ENCODE data around the gene DBNL. TPM values are rescaled to one million over a fixed set of nuclear protein-coding genes. Genes with fewer than 3 reads are reported as not detected.
A peak's percentile ranks its signal among the peaks of the same experiment; 100 is the strongest.

The DBNL gene
- total and polyA plus RNA-seq, 11 donors = 29.9 to 86.3 (median 42.9) TPM

DNA sequence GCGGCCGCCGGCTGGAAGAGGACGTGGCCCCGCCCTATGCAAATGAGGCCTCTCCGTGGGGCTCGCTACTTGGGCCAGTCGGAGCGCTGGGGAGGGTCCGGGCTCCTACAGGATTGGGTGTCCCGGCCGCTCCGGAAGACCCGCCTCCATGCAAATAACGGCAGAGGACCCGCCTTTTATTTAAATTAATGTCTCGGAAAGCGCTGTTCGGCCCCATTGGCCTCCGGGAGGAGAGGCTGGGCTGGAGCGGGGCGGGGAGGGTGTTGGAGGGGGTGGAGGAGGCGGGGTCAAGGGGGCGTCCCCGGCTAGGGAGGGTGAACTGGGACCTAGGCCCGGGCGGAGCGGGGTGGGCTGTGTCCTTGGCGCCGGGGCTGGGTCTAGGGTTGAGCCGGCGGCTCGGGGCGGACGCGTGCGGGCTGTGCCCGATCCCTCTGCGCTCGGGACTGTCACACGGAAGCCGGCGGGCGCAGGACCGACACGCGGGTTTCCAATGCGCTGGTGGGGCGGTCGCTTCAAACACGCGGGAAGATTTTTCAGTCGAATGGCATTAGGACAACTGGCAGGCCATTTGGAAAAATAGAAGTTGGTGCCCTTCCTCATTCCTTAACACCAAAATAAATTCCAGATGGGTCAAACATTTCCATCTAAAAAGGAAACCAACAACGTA, 38.2 kb downstream of the DBNL start:
- no peaks in the 10 kb centered on the region for H3K27me3 ChIP-seq
- H3K4me1 ChIP-seq = peaks cover 0 to 53% (median 26%) of the 10 kb centered on the region in 12 donors
- ATAC-seq = peak; percentile 93 to 96 (median 95)
- peak; percentile 99 to 100 (median 99) for DNase-seq
- H3K4me3 ChIP-seq = peak overlapping the region; percentile 69 to 98 (median 87)
- intact Hi-C loops (cut with DNase I) = loop anchor here in 8 of 10 donors (1.0 to 5.0 kb wide), 6 partner anchors 35 to 120 kb away; partner anchors contain the start of genes POLD2 (in 8 of the 8), DBNL (in 1 of the 8) and YKT6 (in 1 of the 8)
- TF ChIP-seq, protein P1, sequence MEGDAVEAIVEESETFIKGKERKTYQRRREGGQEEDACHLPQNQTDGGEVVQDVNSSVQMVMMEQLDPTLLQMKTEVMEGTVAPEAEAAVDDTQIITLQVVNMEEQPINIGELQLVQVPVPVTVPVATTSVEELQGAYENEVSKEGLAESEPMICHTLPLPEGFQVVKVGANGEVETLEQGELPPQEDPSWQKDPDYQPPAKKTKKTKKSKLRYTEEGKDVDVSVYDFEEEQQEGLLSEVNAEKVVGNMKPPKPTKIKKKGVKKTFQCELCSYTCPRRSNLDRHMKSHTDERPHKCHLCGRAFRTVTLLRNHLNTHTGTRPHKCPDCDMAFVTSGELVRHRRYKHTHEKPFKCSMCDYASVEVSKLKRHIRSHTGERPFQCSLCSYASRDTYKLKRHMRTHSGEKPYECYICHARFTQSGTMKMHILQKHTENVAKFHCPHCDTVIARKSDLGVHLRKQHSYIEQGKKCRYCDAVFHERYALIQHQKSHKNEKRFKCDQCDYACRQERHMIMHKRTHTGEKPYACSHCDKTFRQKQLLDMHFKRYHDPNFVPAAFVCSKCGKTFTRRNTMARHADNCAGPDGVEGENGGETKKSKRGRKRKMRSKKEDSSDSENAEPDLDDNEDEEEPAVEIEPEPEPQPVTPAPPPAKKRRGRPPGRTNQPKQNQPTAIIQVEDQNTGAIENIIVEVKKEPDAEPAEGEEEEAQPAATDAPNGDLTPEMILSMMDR (IDR thresholded peaks at IDR 0.05) = peak in 1 of 12 donors; percentile 7
- TF ChIP-seq POLR2A (IDR thresholded peaks at IDR 0.05) = peak; percentile 34 to 82
- WGBS, 4 donors = 0 to 1% (median 0%) methylated on average over 34 to 54 of the region's 54 CpGs
- H3K9me3 ChIP-seq = no peaks in the 10 kb centered on the region
- H3K36me3 ChIP-seq = peaks cover 0 to 34% (median 28%) of the 10 kb centered on the region in 9 donors
- H3K27ac ChIP-seq = peak overlapping the region; percentile 82 to 97 (median 92)

DNA sequence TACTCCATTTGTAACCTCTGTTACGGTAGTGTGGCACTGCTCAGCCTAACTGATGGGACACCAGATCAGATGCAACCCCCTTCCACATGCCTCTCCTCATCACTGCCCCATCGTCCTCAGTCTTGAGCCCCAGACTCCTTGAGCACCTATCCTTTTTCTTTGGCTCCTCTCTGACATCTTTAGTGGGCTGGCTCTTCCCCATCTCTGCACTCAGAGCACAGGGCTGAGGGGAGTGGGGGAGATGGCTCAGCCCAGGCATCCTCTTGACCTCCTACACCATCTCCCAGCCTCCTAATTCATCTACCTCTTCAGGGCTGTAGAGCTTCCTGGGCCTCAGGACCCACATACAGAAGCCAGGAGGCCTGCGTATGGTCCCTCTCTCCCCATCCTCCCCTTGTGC, 39.3 kb downstream of the DBNL start:
- H3K9me3 ChIP-seq = no peaks in the 10 kb centered on the region
- ATAC-seq (no peak), DNase-seq (peak in 1 of 5 donors; percentile 19)
- H3K4me1 ChIP-seq = peaks cover 0 to 53% (median 24%) of the 10 kb centered on the region in 12 donors
- intact Hi-C loops (cut with DNase I) = loop anchor here in 8 of 10 donors (2.0 to 5.0 kb wide), 5 partner anchors 36 to 119 kb away; partner anchors contain the start of genes POLD2 (in 7 of the 8), DBNL (in 1 of the 8) and YKT6 (in 1 of the 8)
- TF ChIP-seq, protein P1 (IDR thresholded peaks at IDR 0.05) = no peak
- TF ChIP-seq POLR2A (IDR thresholded peaks at IDR 0.05) = no peak
- H3K36me3 ChIP-seq = peaks cover 0 to 23% (median 19%) of the 10 kb centered on the region in 9 donors
- 91 to 98% (median 96%) methylated on average over 3 of the region's 3 CpGs for WGBS, 4 donors
- peak overlapping the region in 3 of 12 donors; percentile 33 to 85 (median 82) for H3K27ac ChIP-seq
- H3K4me3 ChIP-seq = no peak overlapping the region
- no peaks in the 10 kb centered on the region for H3K27me3 ChIP-seq

GRCh38 chr7:44084701-44085100, 40.2 kb downstream of the DBNL start:
- DNase-seq (peak in 1 of 5 donors; percentile 8), ATAC-seq (no peak)
- Histone ChIP-seq H3K4me3 (no peak overlapping the region), H3K27ac (peak overlapping the region in 2 of 12 donors; percentile 5 to 54), H3K4me1 (peaks cover 0 to 49% (median 21%) of the 10 kb centered on the region in 12 donors), H3K9me3 (no peaks in the 10 kb centered on the region), H3K27me3 (no peaks in the 10 kb centered on the region), H3K36me3 (peaks cover 0 to 14% (median 10%) of the 10 kb centered on the region in 9 donors)
- TF ChIP-seq POLR2A (IDR thresholded peaks at IDR 0.05) = no peak
- intact Hi-C loops (cut with DNase I) = loop anchor here in 4 of 10 donors (5.0 kb wide), 3 partner anchors 37 to 118 kb away; partner anchors contain the start of genes POLD2 (in 4 of the 4) and YKT6 (in 1 of the 4)
- WGBS, 4 donors = 81 to 94% (median 88%) methylated on average over 4 of the region's 4 CpGs

DNA sequence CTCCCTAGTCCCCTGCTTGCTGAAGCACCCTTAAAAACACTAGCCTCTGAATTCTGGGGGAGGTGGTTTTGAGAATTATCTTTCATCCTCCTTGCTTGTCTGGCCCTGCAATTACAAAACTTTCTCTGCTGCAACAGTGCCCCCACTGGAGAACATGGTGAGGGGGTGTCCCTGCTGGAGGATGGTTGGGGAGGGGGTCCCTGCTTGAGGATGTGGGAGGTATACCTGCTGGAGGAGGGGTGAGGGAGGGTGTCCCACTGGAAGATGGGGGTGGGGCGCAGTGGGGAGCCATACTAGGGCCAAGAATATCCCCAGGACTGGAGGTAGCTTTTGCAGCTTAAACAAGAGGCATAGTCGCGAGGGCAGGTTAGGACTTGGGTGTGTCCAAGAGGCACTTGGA, 41.0 kb downstream of the DBNL start:
- Histone ChIP-seq H3K4me1 (peaks cover 0 to 49% (median 19%) of the 10 kb centered on the region in 12 donors), H3K4me3 (no peak overlapping the region), H3K27ac (peak overlapping the region in 1 of 12 donors; percentile 52), H3K36me3 (peaks cover 0 to 6% (median 1%) of the 10 kb centered on the region in 9 donors), H3K27me3 (no peaks in the 10 kb centered on the region), H3K9me3 (no peaks in the 10 kb centered on the region)
- ATAC-seq (no peak), DNase-seq (peak in 1 of 5 donors; percentile 22)
- WGBS, 4 donors = 82 to 93% (median 89%) methylated on average over 3 of the region's 3 CpGs
- TF ChIP-seq POLR2A (IDR thresholded peaks at IDR 0.05) = no peak
- TF ChIP-seq, protein P1 (IDR thresholded peaks at IDR 0.05) = peak in 1 of 12 donors; percentile 8
- intact Hi-C loops (cut with DNase I) = no loop called here
